HG02970 (cell line): ENCODE measurements around the gene UBE2F.
"Not testable (repeated sequence)": the region's sequence is repeated elsewhere in the genome, so short reads cannot be mapped to it uniquely, and the experiment has no call there.

Experiments
- ATAC-seq: cut with Tn5 transposase; IDR thresholded peaks from one replicate; pipeline ENCODE4 v1.9.1; 2021; ENCODE audit warnings: mild to moderate bottlenecking, moderate library complexity, moderate number of reproducible peaks; ENCODE audit not compliant: unreplicated experiment, low FRiP score

The UBE2F gene

GRCh38 chr2:237943395-237944094, 23.3 kb upstream of the UBE2F start:
- no peak for ATAC-seq

- ATAC-seq: no peak
Measured at GRCh38 chr2:237944302-237944701, 22.5 kb upstream of the UBE2F start.

DNA sequence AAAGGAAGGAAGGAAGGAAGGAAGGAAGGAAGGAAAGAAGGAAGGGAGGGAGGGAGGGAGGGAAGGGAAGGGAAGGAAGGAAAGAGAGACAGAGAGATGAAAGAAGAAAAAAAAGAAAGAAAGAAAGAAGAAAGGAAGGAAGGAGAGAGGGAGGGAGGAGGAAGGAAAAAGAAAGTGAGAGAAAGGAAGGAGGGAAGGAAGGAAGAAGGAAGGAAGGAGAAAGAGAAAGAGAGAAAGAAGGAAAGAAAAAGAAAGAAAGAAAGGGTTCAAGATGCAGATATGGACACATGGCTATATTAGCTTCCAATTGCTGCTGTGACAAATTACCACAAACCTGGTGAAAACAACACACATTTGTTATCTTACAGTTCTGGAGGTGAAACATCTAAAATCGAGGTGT, 20.4 kb upstream of the UBE2F start:
- no peak for ATAC-seq

DNA sequence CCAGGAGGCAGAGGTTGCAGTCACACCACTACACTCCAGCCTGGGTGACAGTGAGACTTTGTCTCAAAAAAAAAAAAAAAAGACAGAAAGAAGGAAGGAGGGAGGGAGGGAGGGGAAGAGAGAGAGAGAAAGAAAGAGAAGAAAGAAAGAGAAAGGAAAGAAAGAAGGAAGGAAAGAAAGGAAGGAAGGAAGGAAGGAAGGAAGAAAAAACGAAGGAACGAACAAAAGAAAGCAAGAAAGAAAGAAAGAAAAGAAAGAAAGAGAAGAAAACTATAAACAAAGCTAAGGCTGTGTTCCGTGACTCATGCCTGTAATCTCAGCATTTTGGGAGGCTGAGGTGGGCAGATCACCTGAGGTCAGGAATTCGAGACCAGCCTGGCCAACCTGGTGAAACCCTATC, 15.5 kb upstream of the UBE2F start:
- ATAC-seq: not testable (repeated sequence)

DNA sequence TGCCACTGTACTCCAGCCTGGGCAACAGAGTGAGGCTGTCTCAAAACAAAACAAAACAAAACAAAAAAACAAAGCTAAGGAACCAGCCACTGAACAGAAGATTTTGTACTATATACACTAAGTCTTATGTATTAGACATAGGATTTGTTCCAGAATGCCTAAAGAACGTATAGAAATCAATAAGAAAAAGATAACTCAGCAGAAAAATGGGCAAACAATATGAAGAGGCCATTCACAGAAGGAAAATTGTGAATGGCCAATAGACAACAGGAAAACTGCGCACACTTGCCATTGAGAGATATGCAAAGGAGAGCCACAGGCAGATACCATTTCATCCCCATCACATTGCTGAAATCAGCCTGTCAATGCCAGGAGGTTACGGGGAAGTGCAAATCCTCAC, 14.9 kb upstream of the UBE2F start:
- no peak for ATAC-seq

- ATAC-seq: no peak
Measured at GRCh38 chr2:237952851-237953250, 14.0 kb upstream of the UBE2F start.

DNA sequence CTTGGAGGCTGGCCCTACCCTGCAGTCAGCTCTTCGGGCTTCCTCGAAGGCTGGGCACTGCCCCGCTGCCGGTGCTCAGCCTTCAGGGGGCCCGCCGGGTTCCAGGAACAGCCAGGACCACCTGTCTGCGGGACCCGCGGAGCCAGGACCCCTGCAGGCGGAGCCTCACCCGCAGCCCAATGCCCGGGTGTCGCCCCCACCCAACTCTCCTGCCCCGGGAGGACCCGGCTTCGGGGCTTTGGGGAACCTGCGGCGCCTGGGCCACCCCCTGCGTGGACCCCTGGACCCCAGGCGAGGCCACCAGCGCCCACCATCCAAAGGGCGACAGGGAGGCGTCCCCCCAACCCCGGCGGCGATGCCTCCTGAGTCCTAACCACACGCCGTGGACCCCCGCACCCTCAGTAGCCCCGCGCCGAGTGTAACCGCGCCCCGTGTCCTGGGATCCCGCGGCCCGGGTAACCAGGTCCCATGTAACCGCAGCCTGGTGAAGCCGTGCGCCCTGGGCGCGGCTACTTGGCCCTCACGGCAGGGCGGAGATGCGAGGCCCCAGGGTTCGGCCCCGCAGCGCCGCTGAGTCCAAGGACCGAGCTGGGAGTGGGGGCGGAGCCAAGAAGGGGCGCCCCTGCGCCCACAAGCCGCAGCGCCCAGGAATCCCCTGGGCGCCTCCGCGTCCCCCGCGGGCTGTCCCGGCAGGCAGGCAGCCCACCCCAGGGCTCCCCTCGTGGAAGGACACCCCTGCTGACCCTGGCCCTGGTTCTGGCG, 11.0 kb upstream of the UBE2F start:
- ATAC-seq: no peak

- ATAC-seq: no peak
Measured at GRCh38 chr2:237956402-237956736, 10.4 kb upstream of the UBE2F start.

- no peak for ATAC-seq
Measured at GRCh38 chr2:237961637-237962036, 5.2 kb upstream of the UBE2F start.

DNA sequence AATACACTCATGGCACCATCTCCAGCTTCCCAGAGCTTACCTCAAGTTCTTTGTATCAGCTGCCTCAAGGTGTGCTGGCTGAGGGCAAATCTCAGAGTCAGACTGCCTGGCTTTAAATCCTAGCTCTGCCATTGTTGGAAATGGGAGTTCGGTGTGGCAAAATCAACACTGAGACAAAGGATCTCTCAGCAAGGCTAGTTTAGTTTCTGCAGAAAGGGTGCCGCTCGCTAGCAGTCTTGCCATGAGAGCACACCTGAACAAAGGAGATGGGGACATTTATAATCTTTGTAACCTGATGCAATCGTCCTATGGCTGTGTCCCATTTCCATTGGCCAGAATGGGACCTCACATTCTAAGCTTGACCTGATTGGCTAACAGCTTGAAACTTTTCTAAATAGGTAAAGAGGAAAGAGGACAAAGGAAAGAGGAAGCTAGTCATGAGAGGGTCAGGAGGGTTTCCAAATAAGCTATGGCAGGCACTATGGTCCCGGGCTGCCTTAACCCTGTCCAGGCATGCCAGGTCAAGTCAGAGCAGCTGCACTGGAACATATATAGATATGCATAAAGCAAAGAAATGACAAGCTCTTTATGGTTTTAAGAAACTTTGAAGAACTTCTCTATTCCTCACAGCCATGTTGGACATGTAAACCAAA, 4.3 kb upstream of the UBE2F start:
- no peak for ATAC-seq

- not testable (repeated sequence) for ATAC-seq
Measured at GRCh38 chr2:237963490-237963991, 3.3 kb upstream of the UBE2F start.

DNA sequence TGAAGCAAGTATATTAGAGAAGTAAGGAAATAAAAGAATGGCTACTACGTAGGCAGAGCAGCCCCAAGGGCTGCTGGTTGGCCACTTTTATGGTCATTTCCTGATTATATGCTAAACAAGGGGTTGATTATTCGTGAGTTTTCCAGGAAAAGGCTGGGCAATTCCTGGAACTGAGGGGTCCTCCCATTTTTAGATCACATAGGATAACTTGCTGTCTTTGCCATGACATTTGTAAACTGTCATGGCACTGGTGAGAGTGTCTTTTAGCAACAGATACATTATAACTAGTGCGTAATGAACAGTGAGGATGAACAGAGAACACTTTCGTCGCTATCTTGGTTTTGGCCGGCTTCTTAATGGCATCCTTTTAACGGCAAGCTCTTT, 2.6 kb upstream of the UBE2F start:
- no peak for ATAC-seq

- no peak for ATAC-seq
Measured at GRCh38 chr2:237964578-237965404, 2.0 kb upstream of the UBE2F start.

DNA sequence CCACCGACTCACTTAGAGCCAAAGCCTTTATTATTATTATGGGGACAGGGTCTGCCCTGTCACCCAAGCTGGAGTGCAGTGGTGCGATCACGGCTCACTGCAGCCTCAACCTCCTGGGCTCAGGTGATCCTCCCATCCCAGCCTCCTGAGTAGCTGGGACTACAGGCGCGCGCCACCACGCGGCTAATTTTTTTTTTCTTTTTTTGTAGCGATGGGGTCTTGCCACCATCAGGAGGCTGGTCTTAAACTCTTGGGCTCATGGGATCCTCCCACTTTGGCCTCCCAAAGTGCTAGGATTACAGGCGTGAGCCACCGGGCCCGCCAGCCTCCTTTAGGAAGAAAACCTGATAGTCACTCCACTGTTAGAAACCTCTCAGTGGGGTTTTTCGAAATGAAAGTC, 970 bp upstream of the UBE2F start:
- not testable (repeated sequence) for ATAC-seq

DNA sequence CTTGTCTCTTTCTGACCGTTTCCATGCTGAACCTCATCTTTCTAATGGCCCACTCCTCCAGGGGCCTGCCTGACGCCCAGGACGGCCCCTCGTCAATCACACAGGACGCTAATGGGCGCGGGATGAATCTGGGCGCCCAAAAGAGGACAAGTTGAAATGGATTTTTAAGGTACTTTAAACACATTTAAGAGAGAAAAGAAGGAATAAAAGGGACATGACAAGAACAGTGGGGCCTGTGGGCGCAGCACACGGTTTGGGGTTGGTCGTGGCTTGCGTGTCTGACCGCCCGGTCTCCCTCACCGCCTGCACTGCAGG, 607 bp upstream of the UBE2F start:
- ATAC-seq: no peak

GRCh38 chr2:237967463-237967951, 693 bp downstream of the UBE2F start:
- no peak for ATAC-seq

- no peak for ATAC-seq
Measured at GRCh38 chr2:237968048-237968862, 1.4 kb downstream of the UBE2F start.

- ATAC-seq: no peak
Measured at GRCh38 chr2:237971661-237972060, 4.8 kb downstream of the UBE2F start.

GRCh38 chr2:237972211-237972610, 5.4 kb downstream of the UBE2F start:
- no peak for ATAC-seq

DNA sequence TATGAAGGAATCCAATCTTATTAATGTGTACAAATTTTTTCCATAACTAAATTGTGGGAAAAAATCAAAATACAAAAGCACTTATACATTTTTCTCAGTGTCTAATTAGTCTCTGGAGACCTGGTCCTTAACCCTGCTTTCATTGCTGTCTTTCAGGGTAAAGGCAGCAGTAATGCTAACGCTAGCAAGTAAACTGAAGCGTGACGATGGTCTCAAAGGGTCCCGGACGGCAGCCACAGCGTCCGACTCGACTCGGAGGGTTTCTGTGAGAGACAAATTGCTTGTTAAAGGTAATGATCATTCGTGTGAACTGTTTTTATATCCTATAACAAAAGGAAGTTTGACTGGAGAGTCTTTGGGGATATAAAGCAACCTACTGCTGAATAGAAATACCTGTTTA, 6.1 kb downstream of the UBE2F start:
- no peak for ATAC-seq
